ENCODE measurements around the gene PCDHB7. TPM values are rescaled to one million over a fixed set of nuclear protein-coding genes. Genes with fewer than 3 reads are reported as not detected.
A peak's percentile ranks its signal among the peaks of the same experiment; 100 is the strongest.
"Not testable (repeated sequence)": the region's sequence is repeated elsewhere in the genome, so short reads cannot be mapped to it uniquely, and the experiment has no call there.

The PCDHB7 gene
- total RNA-seq, 1 donor from 2014 or later: 1.1 TPM

GRCh38 chr5:141186897-141187512 is 14.6 kb downstream of the PCDHB7 start, which contains the start of gene PCDHB9:
PCDHB9 (plus strand) TSS chr5:141187161; CDS start chr5:141187319, 158 bp downstream.
- no peaks in the 10 kb centered on the region for H3K27me3 Mint-ChIP-seq (ENCODE audit: low read depth)
- H3K27ac Mint-ChIP-seq (ENCODE audit: unreplicated experiment): no peak within 1 kb of the TSS
- H3K36me3 Mint-ChIP-seq (ENCODE audit: low read depth): peaks cover 43% of the 10 kb centered on the region
- H3K4me3 Mint-ChIP-seq (ENCODE audit: unreplicated experiment): peak within 1 kb of the TSS; percentile 44
- TF ChIP-seq CTCF (IDR thresholded peaks at IDR 0.05): peak; percentile 60
- H3K9me3 Mint-ChIP-seq (ENCODE audit: low read depth): peaks cover 53% of the 10 kb centered on the region
- no peaks in the 10 kb centered on the region for H3K4me1 Mint-ChIP-seq (ENCODE audit: low read depth)
- DNase-seq (ENCODE audit: low spot score): no peak

GRCh38 chr5:141188682-141189081 is 16.2 kb downstream of the PCDHB7 start:
- not testable (repeated sequence) for H3K27me3 Mint-ChIP-seq (ENCODE audit: low read depth); DNase-seq (ENCODE audit: low spot score); H3K4me3 Mint-ChIP-seq (ENCODE audit: unreplicated experiment); H3K4me1 Mint-ChIP-seq (ENCODE audit: low read depth); H3K27ac Mint-ChIP-seq (ENCODE audit: unreplicated experiment)
- peaks cover 53% of the 10 kb centered on the region for H3K9me3 Mint-ChIP-seq (ENCODE audit: low read depth)
- H3K36me3 Mint-ChIP-seq (ENCODE audit: low read depth): peaks cover 34% of the 10 kb centered on the region

GRCh38 chr5:141189131-141189530 is 16.7 kb downstream of the PCDHB7 start:
- Mint-ChIP-seq H3K36me3 (ENCODE audit: low read depth) (peaks cover 34% of the 10 kb centered on the region), H3K9me3 (ENCODE audit: low read depth) (peaks cover 52% of the 10 kb centered on the region)
- not testable (repeated sequence) for H3K27ac Mint-ChIP-seq (ENCODE audit: unreplicated experiment); DNase-seq (ENCODE audit: low spot score); H3K27me3 Mint-ChIP-seq (ENCODE audit: low read depth); H3K4me1 Mint-ChIP-seq (ENCODE audit: low read depth); H3K4me3 Mint-ChIP-seq (ENCODE audit: unreplicated experiment)

- peak within 1 kb of the TSS; percentile 55 for H3K4me3 Mint-ChIP-seq (ENCODE audit: unreplicated experiment)
- no peak within 1 kb of the TSS for H3K27ac Mint-ChIP-seq (ENCODE audit: unreplicated experiment)
- peaks cover 3% of the 10 kb centered on the region for H3K4me1 Mint-ChIP-seq (ENCODE audit: low read depth)
- DNase-seq (ENCODE audit: low spot score): no peak
- TF ChIP-seq CTCF (IDR thresholded peaks at IDR 0.05): peak; percentile 68
- peaks cover 47% of the 10 kb centered on the region for H3K9me3 Mint-ChIP-seq (ENCODE audit: low read depth)
- H3K36me3 Mint-ChIP-seq (ENCODE audit: low read depth): peaks cover 26% of the 10 kb centered on the region
- H3K27me3 Mint-ChIP-seq (ENCODE audit: low read depth): no peaks in the 10 kb centered on the region
These were observed 19.8 kb downstream of the PCDHB7 start, which contains the start of gene PCDHB10 for GRCh38 chr5:141192110-141192725. PCDHB10 (plus strand) TSS chr5:141192353; CDS start chr5:141192553, 200 bp downstream.

- not testable (repeated sequence) for H3K4me3 Mint-ChIP-seq (ENCODE audit: unreplicated experiment); H3K4me1 Mint-ChIP-seq (ENCODE audit: low read depth); DNase-seq (ENCODE audit: low spot score); H3K27me3 Mint-ChIP-seq (ENCODE audit: low read depth); H3K27ac Mint-ChIP-seq (ENCODE audit: unreplicated experiment)
- Mint-ChIP-seq H3K9me3 (ENCODE audit: low read depth) (peaks cover 56% of the 10 kb centered on the region), H3K36me3 (ENCODE audit: low read depth) (peaks cover 22% of the 10 kb centered on the region)
These were observed 21.9 kb downstream of the PCDHB7 start for GRCh38 chr5:141194332-141194731.

GRCh38 chr5:141196363-141196762 is 23.9 kb downstream of the PCDHB7 start:
- Mint-ChIP-seq H3K36me3 (ENCODE audit: low read depth) (peaks cover 27% of the 10 kb centered on the region), H3K27me3 (ENCODE audit: low read depth) (no peaks in the 10 kb centered on the region), H3K4me1 (ENCODE audit: low read depth) (peaks cover 3% of the 10 kb centered on the region), H3K4me3 (ENCODE audit: unreplicated experiment) (no peak overlapping the region), H3K9me3 (ENCODE audit: low read depth) (peaks cover 70% of the 10 kb centered on the region), H3K27ac (ENCODE audit: unreplicated experiment) (no peak overlapping the region)
- no peak for TF ChIP-seq CTCF (IDR thresholded peaks at IDR 0.05)
- no peak for DNase-seq (ENCODE audit: low spot score)
